HG02798 (cell line): Measurements from ENCODE around the gene SLC7A11.
"Not testable (repeated sequence)": the region's sequence is repeated elsewhere in the genome, so short reads cannot be mapped to it uniquely, and the experiment has no call there.

Source experiments
- ATAC-seq: cut with Tn5 transposase; IDR thresholded peaks from one replicate; pipeline ENCODE4 v1.9.1; 2021; ENCODE audit warnings: mild to moderate bottlenecking; ENCODE audit not compliant: unreplicated experiment, poor library complexity

SLC7A11 gene

DNA sequence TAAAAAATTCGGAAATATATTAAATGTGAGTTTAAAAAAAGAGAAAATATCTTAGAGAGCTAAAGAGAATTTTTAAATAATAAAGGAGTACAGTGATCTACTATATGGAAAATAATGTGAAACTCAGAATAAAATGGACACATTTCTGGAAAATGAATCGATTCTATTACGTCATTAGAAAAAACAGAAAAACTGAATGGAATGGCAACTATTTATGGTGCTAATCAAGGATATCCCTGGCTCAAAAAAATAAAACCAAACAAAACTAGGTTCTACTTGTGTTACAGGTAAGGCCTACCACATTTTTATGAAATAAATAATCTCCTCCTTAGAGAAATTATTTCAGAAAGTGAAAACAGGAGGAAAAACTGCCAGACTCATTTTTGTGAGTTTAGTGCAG, 5.5 kb upstream of the SLC7A11 start:
- no peak for ATAC-seq

DNA sequence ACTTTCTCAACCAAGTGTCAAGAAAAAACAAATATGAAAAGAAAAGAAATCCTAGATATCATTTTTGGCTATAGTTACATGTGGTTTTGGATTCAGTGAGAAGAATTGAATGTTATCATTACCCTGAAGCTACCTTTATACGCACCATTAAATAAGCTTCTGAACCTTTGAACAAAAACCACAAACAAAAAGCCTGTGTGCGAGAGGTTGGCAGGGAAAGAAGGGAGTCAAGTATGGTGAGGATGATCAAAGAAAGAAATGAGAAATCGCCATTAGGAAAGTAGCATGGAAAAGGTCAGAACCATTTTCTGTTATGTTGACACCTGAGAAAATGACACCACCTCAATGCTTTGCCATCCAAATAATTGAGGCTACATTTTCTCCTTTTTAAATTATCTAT, 1.2 kb upstream of the SLC7A11 start:
- no peak for ATAC-seq

DNA sequence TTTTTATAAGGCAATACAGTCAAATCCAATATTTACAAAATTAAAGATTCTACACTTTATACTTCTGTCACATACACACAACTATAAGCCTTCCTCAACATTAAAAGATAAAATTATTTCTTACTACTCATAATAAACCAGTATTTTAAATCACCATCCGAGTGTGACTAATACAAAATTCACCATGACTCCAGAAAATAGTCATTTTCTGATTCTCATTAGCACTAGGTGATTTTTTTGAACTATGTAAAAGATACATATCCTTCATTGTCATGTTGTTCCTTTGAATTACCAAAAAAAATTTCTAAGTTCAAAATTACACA, 646 bp upstream of the SLC7A11 start:
- ATAC-seq: no peak

DNA sequence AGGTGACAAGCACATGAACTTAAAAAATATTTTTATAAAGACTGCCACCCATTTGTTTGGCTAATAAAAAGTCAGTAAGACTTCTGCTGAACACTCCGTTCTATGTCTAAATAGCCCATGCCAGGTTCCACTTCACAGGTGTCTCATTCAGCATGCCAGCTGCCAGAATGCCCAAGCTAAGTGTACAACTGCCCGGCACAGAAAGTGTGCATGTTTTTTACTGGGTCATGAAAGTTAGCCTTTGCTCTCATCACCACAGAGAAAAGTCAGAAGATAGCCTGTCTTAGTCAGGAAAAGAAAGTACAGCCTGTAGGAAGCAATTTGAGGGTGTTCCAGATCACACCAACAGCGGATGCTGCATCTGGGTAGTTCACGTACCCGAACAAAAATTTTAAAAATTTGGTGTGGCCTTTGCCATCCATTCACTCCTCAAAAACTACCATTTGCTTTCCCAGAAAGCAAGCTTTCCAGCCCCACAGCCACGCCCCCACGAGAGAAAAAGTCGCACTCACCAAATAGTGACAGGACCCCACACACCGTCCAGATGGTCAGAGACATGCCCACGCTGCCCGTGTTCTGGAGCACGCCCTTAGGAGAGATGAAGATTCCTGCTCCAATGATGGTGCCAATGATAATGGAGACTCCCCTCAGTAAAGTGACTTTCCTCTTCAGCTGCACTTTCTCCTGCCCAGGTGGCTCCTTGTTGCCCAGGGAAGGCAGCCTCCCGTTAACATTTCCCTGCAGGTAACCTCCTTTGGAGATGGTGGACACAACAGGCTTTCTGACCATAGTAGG, 671 bp downstream of the SLC7A11 start:
- no peak for ATAC-seq

DNA sequence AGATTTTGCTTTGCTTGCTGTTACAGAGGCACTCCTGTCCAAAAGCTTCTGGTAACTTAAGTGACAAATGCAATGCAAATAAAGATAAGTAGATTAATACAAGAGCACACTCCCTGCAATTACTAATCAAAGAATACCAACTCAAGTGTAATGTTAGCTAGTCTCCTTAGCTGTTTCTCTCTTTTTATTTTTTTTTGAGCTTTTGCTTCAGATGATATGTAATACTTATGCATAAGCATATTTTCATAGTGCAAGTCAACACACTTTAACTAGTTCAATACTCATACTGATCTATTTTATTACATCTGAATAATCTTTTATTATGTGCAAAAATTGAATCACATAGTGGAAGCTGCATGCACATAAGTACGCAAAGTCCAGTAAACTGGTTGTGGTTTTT, 2.7 kb downstream of the SLC7A11 start:
- no peak for ATAC-seq

DNA sequence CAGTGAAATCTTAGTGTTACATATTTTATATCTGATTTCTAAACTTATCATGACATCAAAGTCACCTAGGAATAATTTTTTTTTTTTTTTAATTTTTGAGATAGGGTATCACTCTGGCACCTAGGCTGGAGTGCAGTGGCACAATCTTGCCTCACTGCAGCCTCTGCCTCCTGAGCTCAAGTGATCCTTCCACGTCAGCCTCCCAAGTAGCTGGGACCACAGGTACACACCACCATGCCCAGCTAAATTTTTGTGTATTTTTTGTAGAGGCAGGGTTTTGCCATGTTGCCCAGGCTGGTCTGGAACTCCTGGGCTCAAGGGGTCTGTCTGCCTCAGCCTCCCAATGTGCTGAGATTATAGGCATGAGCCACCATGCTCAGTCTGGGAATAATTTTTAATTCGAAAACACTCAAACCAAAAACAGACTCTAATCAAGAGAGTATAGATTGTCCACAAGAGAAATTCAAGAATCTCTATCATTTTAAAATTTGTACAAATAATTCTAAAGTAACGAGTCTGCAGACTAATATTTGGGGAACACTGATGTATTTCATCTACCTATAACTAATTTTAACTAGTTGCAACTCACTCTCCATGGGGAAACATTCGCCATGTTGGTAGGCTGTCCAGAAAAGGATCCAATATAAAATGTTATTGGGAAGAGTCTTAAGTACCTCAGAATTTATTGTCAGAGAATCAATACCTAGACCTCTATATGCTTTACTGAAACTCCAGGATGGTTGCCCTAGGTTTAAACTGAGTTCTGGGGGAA, 3.4 kb downstream of the SLC7A11 start:
- no peak for ATAC-seq

DNA sequence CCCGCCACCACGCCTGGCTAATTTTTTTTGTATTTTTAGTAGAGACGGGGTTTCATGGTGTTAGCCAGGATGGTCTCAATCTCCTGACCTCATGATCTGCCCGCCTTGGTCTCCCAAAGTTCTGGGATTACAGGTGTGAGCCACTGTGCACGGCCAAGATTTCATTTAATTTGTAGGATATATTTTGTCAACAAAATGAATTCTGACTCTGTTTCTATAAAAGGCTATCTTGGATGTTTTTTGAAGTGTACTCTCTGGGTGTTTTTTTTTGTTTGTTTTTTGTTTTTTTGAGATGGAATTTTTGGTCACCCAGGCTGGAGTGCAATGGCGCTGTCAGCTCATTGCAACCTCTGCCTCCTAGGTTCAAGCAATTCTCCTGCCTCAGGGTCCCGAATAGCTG, 5.0 kb downstream of the SLC7A11 start:
- not testable (repeated sequence) for ATAC-seq

DNA sequence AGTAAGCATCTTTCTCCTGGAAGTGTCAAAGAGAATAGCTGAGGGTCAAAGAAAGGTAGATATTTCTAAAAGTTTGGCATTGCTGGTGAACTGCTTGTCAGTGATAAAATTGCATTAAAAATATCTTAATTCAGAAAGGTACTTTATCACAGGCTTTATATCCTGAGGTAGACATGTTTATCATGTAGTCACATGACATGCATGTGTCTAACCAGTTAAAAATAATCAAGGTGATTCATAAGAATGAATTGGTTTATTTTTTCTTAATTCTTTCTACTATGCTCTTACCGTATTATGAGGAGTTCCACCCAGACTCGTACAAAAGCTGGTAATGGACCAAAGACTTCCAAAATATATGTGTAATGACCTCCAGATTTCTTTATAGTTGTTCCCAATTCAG, 6.1 kb downstream of the SLC7A11 start:
- ATAC-seq: no peak

DNA sequence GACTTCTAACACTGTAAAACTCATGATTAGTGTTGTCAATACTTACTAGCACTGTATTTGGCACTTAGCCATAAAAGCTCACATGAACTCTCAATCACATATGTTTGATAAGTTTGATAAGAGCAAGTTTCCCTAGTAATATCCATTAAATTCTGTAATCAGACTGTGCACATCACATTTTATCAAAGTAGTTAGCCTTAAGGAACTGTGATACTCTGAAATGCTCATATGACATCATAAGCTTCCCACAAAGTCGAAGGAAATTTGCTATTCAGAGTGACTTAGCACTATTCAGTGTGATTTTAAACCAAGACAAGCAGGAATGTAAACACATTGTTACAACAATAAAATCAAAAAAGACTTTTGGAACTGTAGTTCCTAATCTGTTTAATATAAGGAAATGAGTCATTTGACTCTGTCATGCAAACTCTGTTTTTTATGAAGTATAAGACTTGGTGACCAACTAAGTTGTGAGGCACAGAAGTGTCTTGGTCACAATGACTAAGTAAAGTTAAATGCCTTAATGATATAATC, 6.7 kb downstream of the SLC7A11 start:
- ATAC-seq: no peak

DNA sequence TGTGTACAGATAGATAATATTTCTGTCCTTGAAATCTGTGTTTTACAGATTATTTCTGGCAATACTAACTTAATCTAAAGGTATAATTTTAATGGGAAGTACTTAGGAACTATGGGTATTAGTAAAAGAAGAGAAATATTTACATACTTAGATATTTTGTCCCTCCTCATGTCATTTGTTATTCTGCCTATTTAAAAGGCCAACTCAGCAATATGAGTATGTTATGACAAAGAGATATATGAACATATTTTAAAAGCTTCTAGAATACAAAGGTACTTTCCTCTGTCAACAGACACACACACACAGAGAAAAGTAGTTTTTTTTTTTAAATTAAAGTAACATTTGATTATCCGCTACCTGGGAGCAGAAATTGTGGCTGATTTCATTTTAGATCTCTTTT, 7.9 kb downstream of the SLC7A11 start:
- ATAC-seq: no peak

DNA sequence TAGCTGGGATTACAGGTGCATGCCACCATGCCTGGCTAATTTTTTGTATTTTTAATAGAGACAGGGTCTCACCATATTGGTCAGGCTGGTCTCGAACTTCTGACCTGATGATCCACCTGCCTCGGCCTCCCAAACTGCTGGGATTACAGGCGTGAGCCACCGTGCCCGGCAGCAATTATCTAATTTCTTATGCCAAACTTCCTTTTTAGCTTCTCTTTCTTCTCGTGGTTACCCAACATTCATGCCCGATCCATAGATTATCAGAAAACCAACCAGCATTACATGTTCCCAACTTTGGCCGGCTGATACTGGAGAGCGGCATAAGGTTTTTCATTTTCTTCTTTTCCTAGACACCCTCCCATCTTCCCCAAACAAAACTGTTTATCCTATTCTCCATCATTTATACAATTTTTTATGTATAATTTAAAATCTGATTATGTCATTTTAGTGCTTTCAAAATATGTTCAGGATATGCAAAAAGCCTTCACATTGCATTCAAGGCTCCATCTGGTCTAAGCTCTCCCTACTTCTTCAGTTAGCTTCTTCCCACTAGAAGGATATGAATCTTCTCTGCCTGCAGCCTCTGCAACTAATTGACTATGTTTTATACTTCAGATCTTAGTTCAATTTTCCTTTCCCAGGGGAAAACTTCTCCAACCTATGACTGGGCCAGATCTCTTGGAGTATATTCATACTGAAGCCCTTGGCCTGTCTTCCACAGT, 8.7 kb downstream of the SLC7A11 start:
- ATAC-seq: no peak

DNA sequence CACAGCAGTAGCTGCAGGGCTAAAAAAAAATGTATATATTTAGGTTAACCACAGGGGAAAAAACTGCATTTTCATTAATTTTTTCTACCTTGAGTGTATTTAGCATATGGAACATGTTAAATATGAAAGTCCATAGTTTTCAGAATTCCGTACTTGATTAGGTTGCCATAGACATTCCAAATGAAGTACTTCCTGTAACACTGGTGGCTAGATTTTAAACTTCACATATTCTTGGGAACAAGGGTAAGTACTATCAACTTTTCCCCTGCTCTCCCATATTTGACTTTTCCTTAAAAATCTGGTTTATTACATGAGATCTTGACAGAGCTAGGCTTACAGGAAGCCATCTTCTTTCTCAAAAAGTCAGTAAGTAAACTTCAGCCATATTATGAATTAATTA, 9.8 kb downstream of the SLC7A11 start:
- no peak for ATAC-seq

DNA sequence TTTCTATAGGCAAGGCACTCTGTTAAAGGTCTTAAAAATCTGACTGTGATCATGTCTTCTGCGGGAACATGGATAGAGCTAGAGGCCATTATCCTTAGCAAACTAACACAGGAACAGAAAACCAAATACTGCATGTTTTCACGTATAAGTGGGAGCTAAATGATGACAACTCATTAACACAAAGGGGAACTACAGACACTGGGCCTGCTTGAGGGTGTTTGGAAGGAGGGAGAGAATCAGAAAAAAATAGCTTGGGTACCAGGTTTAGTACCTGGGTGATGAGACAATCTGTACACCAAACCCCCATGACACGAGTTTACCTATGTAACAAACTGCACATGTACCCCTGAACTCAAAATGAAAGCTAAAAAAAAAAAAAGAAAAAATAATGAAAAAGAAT, 12.1 kb downstream of the SLC7A11 start:
- ATAC-seq: no peak

DNA sequence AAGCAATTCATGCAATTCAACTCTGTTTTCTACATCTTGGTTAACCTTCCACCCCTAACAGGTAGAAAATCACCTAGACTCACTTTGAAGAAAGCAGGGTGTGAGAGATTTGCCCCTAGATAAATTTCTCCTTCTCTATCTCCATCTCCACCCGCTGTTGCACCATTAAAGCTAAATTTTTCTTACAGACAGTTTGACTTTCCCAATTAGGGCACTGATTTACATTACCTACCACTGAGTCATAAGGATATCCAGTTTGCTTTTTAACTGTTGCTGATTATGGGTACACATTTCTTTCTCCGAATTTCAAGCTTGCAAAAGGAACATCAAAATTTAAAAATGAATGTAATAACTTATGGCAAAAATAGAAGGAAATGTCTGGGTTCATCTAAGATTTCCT, 13.0 kb downstream of the SLC7A11 start:
- no peak for ATAC-seq

DNA sequence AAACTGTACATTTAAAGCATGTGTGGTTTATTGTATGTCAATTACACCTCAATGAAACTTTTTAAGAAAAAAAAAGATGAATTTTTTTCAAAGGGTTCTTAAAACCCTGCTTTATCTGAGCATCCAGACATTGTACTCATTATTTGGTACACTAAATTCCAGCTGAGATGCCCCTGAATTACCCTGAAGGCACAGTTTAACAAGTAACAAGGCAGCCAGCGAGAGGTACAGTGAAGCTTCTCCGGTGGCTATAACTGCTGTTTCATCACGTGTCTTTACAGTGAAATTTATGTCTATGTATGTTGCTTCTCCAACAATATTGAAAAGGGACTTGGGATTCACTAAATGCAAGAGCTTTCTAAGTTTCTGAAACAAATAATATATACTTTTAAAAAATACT, 15.8 kb downstream of the SLC7A11 start:
- ATAC-seq: no peak

DNA sequence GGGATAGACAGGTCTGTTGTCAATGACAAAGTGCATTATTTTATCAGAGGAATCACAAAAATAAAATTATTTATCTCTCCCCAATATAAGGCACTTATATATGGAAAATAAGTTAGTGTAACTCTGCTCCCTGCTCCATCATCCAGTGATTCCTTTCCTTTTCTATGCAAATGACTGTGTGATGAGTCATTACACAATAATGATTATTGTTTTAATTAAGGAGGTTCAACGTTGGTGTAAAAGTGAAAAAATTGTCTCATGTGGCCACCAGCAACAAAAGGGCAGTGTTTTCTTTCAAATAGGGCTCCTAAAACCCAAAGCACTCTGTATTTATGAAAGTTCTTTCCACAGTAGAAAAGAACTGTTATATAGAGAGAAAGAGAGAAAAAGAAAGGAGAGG, 16.7 kb downstream of the SLC7A11 start:
- ATAC-seq: no peak

DNA sequence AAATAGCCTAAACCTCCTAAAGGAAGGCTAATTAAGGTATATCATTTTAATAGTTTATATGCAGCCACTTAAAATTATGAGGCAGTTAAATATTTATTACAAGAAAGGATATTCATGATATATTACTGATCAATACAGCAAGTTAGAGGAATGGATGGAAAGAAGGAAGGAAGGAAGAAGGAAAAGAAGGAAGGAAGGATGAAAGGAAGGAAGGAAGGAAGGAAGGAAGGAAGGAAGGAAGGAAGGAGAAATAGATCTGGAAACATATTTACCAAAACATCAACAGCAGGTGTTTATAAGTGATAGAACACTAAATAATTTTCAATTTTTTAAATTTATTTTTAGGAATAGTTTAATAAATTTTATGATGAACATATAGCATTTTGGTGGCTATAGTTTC, 17.5 kb downstream of the SLC7A11 start:
- no peak for ATAC-seq

DNA sequence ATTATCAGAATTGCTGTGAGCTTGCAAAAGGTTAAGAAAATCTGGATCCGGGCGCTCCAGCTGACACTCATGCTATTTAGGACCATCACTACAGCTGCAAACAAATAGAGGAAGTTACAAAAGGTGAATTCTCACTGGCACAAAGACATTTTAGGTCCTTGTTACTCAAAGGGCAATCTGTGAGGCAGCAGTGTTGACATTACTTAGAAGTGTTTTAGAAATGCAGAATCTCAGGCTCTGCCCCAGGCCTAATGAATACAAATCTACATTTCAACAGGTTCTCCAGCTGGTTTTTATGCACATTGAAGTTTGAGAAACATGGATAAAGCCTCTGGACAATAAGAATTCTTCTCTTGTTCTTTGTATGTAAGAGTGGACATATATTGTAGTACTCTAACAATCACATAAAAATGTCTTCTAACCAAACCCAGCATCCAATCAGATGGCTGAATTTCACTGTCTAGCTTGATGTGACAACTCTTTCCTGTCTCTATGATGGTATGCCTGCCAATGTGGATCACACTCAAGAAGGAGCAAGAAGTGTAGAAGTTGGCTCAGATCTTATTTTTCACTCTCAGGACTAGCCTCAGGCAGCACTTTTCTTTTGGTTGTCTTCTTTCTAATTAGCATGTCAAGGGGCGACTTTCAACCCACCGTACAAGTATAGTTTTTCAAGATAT, 18.8 kb downstream of the SLC7A11 start:
- peak; percentile 44 for ATAC-seq

DNA sequence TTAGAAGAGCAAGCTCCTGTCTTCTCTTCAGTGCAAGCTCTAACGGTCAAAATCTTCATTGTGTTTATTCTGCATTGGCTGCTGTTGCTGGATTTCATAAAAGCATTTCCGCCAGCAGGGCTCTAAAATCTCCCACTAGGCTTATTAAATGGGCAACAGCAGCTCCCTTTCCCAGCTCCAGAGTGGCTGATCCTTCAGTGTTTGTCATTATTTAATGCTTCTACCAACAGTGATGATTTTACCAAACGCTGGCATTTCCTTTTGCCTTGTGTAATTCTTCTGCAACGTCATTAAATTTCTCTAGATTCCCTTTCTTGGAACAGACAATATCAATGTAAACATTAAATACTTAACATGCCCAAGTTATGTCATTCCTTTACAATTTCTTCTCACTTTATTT, 20.1 kb downstream of the SLC7A11 start:
- no peak for ATAC-seq

DNA sequence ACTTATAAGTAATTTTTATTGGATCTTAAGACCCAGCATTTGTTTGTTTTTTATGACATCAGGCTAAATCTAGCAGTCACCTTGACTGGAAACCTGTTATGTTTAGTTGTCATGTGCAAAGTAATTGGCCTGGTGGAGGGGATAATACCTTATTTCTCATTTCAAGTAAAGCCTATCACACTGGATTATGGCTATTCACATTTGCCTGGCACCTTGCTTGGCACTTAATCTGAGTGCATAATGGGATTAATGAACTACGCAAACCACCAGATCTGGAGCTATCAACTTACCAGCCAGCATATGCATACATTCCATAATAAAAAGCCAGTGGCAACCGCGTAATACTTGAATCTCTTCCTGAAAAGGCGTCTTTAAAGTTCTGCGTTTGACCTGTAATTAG, 23.2 kb downstream of the SLC7A11 start:
- no peak for ATAC-seq

DNA sequence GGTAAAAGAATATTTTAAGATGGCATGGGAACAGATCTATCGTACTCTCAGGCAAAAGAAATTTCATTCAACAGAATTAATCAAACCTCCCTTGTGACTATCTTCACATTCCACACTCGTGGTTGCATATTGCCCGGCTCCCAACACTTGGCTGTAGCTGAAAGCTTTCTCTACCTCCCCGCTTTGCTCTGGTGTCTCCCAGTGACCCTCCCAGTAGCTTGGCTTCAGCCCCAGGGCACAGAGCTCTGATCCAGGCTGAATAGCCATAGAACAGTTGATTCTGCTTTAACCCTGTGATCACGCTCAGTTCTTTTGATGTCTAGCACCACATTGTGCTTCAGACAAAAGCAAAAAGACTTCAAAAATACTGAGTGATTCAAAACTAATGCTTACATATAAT, 24.6 kb downstream of the SLC7A11 start:
- no peak for ATAC-seq
